ENCODE data around the gene ZNFX1.

DNA sequence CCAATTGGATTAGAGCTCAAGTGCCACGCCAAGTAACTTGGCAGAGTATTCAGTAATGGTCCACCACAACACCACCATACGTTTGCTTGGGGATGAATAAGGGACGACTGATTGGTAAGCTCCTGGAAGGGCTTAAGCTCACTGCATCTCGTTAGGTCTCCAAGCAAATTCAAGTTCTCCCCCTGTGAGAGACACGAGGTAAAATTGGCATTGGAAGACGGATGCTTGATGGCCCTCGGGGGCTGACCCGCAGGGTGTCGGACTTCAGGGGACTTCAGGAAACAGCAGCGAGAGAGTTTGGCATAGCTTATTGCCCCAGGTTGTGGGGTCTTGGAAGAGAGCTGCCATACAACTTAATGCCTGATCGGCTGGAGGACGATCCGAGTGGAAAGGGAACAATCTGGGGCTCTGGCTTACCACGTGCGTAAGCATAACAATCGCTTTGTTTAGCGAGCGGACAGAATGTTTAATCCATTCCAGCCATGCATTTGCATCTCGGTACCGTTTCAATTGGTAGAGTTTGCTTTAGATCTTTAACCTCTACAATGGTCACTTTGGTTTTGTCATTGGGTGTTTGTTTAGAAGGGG lies 4.8 kb upstream of the ZNFX1 start:
- no peak for TF ChIP-seq POLR2A (IDR thresholded peaks at IDR 0.05)
- TF ChIP-seq, protein P1, sequence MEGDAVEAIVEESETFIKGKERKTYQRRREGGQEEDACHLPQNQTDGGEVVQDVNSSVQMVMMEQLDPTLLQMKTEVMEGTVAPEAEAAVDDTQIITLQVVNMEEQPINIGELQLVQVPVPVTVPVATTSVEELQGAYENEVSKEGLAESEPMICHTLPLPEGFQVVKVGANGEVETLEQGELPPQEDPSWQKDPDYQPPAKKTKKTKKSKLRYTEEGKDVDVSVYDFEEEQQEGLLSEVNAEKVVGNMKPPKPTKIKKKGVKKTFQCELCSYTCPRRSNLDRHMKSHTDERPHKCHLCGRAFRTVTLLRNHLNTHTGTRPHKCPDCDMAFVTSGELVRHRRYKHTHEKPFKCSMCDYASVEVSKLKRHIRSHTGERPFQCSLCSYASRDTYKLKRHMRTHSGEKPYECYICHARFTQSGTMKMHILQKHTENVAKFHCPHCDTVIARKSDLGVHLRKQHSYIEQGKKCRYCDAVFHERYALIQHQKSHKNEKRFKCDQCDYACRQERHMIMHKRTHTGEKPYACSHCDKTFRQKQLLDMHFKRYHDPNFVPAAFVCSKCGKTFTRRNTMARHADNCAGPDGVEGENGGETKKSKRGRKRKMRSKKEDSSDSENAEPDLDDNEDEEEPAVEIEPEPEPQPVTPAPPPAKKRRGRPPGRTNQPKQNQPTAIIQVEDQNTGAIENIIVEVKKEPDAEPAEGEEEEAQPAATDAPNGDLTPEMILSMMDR (IDR thresholded peaks at IDR 0.05 in 8 of 11, conservative IDR thresholded peaks at IDR 0.05 in 3 of 11), result no peak
- no peak for TF ChIP-seq POLR2AphosphoS5 (IDR thresholded peaks at IDR 0.05)

Data from spleen (tissue), 7 donors.